GM19438 (cell line): ENCODE results near the gene PRKCA.
"Not testable (repeated sequence)": the region's sequence is repeated elsewhere in the genome, so short reads cannot be mapped to it uniquely, and the experiment has no call there.

Experiments used
- ATAC-seq: cut with Tn5 transposase; IDR thresholded peaks from one replicate; pipeline ENCODE4 v1.9.1; 2021; ENCODE audit warnings: low read depth; ENCODE audit not compliant: unreplicated experiment

Gene PRKCA

DNA sequence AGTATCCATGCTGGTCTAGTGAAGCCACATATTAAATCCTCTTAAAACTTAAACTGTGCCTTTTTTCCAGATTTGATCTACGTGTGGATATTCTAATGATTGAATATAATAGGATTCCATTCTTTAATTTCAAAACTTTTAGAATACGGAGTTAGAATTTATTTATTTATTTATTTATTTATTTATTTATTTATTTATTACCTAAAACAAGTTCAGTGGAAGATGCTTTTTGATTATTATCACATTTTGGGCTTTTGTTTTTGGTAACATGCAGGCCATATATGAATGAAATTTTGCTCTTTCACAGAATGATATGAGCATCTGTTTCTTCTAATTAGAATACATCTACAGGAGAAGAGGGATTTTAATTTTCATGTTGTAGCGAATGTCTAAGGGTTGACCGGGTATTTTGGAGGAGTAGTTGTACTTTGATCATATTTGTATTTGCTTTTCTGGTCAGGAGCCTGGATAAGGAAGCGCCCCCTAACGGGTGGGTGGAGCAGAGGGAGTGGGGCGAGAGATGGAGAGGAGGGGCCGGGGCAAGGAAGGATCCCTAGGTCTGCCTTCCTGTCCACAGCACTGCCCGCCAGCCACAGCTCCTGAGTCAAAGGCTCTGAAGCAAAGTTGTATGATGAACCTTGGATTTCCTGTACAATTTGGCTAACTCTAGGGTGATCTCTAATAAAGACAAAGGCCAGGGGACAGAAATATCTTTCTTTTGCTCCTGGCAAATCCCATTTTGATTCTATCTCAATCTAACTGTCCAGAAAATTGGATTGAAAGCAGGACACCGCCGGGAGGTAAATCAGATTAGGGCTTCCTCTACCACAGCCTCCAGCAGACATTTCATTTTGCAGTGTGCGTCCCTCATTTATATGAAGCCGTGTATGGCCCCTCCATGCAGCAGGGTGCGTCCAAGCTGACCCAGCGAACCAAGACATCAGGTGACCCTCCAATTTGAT, 149.1 kb downstream of the PRKCA start:
- ATAC-seq = no peak

DNA sequence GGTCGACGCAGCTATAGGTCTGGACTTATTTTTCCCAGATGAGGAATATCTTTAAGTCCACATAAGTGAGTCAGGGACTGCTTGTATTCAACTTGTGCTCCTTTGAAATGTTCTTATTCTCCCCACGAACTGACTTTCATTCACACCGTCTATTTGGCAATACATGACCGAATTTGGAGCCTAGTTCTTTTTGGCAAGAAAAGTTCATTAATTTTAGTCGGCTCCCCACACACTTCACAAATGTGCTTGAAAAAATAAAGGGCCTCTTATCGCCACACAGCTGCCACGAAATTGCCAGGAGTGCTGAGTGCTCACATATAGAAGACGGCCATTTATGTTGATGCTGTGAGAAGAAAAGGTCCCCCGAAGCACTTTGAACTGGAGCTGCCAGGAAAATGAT, 152.6 kb downstream of the PRKCA start:
- ATAC-seq = no peak

DNA sequence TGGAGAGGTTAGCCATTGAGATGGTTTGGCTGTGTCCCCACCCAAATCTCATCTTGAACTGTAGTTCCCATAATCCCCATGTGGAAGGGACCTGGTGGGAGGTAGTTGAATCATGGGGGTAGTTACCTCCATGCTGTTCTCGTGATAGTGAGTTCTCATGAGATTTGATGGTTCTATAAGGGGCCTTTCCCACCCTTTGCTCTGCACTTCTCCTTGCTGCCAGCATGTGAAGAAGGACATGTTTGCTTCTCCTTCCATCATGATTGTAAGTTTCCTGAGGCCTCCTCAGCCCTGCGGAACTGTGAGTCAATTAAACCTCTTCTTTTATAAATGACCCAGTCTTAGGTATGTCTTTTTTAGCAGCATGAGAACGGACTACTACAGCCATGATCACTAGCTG, 155.1 kb downstream of the PRKCA start:
- ATAC-seq = not testable (repeated sequence)

DNA sequence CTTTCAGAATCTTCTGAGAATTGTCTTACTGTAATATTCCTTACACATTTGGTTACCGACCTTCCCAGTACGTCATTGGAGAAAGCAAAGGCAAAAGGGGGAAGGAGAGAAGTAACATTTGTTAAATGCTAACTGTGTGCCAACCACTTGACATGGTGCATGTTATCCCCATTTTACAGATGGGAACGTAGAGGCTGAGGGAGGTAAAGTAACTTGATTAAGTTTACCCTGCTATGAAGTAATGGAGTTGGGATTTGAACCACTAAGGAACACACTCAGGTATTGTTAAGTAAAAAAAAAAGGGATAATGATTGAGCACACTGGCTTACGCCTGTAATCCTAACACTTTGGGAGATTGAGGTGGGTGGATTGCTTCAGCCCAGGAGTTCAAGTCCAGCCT, 156.4 kb downstream of the PRKCA start:
- no peak for ATAC-seq

DNA sequence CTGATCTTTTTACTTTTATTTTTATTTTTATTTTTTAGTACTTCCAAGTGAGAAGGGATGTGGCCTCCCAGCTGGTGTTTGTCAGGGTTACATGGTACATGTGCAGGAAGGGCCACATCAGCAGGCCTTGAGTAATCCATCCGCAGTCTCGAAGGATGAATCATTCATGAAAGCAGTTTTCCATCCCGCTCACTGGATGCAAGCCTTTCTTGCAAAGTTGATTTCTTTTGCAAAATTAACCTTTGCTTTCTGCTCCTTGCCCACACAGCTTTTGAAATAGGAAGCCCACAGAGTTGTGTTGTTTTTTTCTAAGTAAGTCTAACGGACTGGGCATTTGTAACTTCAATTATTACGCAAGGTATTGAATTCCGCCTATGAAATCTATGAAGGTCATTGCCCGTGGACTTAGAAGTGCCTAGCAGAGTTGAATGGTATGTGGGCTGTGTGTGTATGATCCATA, 157.4 kb downstream of the PRKCA start:
- no peak for ATAC-seq

DNA sequence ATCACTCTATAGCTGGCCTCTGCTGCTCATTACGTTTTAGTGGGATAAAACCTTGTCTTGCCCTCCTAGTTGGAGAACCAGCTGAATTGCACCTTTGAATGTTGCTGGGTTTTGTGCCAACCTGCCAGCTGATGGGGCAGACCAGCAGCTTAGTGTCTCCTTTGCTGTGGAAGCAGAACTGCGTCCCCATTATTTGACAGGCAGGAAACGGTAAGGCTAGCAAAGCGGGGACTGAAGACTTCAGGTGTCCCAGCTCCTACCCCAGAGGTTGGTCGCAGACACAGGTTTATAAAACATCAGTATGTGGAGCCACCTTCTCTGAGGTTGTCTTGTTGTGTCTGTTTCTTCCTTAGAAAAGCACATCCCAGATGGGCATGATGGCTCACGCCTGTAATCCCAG, 158.1 kb downstream of the PRKCA start:
- no peak for ATAC-seq

DNA sequence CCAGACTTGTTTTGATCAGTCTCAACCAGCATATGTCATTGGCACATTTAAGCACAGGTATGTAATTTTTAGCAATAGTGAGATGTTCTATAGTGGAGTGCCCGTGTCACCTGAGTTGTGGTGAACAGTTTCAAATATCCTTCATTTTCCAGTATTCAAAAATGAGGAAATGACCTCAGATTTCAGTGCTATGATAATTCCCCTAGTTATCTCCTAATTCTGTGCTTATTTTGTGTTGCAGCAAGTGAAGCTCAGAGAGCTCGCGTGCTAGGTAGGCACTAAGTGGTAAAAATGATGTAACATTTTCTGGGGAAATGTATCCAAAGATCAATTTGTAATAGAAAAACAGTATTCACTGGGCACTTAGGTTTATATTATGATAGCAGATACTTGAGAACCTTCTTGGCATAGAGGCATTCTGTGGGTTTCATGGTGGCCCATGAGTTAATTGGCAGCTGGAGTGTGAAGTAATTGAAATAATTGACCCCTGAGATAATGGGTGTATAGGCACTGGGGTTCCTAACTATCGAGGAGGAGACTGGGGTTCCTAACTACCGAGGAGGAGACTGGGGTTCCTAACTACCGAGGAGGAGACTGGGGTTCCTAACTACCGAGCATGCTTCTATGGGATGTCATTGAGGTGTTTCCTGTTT, 159.1 kb downstream of the PRKCA start:
- ATAC-seq = no peak

DNA sequence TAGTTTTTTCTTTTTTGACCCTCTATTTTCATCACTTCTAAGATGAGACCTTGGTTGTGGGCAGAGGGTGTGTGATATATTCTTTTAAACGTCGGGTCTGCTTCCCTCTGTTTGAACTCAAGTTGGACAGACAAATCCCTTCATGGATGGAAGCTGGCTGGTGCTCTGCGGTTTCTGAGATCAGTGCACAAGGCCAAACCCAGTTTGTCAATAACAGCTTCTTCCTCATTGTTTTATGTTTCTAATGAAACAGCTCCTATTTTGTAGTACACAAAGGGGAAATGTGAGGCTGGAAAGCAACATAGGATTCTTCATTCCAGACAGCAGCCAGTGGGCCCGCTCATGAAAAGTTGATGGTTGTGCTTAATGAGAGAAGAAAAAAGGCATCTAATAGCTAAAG, 159.6 kb downstream of the PRKCA start:
- no peak for ATAC-seq

DNA sequence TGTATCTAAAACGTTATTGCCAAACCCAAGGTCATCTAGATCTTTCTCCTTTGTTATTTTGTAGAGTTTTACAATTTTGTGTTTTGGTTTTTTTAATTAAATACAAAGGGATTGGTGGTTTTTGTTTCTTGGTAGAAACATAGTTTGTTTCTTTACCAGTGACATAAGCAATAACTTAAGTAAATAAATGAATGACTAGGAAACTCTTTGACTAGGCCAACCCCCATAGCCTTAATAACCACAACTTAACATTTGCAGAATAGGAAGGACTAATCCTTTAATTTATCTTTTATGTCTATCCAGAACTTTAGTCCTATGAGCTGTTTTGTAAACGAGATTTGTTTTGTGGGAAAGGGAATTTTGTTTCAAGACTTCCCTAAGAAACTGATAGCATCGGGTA, 162.5 kb downstream of the PRKCA start:
- no peak for ATAC-seq

DNA sequence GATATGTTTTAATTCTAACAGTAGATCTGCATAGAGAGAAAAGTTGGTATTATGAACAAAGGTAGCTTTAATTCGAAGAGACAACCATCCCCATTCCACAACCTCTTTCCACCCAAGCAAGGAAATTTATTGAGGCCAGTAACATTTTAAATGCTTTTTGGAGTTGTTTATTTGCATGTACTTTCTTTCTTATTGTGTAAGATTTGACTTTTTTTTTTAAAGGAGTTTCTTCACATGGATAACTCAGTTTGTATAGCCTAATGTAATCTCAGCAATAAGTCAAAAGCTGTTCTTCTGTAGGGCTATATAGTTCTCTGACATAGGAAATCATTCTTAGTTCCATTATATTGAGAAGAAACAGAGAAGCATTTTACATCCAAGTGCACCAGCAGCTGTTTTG, 163.3 kb downstream of the PRKCA start:
- no peak for ATAC-seq

DNA sequence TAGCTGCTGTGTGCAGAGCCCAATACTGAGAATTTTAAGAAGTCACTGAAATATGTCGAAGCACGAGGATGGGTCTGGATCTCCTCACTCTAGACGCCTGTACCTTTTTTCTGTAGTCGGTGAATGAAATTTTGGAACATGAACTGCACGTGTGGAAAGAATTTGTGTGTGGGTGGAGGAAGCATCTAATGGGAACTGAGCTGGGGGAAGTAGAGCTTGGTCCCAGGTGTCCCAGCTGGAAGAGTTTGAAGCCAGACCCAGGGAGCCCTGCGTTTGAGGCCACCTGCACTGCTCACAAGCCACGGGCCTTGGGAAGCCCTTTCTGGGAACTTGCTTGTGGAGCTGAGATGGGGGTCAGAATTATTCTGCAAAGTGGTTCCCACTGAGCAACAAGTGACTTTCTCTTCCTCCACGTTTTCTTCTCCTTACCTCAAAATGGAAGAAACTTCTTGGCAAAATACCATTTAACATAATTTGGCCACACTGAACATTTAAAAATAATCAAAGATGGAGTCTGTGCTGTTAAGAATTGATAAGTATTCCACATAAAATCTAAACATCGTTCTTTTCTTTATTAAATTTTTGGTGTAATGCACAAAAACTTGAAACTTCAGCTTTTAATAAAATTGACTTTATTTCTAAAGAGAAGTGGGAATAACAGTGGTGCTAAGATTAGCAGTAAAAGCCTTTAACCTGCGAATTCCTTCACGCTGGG, 163.8 kb downstream of the PRKCA start:
- ATAC-seq = no peak

DNA sequence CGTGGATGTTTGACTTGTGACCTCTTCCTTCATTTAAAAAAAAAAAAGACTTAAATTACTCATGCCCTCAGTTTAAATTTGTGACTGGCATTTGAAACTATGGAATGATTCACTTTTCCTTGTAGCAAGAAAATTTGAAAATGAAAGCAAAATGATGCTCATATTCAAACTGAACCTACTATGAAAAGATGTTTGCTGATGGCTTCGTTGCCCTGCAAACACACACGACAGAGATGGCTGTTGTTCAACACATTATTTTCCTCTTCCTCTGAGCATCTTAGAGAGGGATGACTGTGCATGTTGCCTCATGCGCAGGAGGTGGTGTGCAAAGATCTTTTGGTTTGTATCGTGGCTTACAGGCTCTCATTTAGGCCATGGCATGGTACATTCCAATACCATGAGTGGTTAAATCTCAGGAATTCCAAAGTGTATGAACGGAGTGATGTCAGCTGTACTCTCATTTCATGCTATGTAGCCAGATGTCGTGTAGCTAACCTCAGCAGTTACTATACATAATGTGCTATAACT, 164.5 kb downstream of the PRKCA start:
- ATAC-seq = no peak

DNA sequence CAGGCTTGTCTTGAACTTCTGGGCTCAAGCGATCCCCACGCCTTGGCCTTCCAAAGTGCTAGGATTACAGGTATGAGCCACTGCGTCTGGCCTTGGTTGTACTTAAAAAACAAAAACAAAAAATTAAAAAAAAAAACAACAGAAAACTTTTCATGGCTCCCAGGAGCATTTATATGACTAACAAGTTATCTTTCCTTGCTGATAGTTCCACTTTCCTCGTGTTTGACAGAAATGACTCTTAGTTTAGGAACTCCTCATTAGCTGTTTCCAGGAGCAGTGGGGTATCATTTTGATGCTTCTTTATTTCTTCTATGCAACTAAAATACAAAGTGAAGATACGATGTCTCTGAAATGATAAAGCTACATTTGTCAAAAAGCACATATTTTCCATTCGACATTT, 165.4 kb downstream of the PRKCA start:
- no peak for ATAC-seq

DNA sequence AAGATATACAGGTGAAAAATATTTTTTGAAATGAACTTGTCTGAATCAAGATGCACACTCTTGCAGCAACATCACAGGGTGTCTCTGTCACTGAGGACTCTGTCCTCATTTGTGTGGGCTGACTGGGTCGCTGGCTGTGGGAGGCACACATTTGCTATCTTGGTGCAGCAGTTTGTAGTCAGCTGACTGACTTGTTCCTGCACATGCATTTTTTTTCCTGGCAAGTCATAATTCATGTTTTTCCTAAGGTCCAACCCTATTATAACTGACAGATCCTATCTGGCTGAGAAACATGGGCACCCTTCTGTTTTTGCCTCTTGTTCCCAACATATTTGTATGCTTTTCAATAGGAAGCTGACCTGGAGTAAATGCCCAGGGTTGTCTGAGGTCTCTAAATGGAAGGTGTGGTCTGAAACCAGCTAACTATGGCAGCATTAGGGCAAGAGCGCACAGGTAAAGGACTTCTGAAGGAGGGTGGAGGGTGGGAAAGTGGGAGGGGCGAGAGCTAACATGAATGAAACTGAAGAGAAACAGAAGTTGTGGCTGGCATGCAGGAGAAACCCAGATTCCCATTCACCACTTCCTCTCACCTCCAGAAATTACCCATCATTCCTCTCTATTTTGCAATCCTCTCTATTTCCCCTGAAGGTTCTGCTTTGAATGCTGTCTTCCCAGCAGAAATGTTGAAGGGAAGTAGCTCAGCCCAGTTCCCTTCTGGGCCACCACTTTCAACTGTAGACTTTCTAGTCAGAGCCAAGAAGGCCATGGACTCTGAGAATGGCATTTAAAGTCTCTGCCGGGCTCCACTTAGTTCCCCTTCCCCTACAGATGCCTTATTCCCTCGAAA, 166.1 kb downstream of the PRKCA start:
- no peak for ATAC-seq

DNA sequence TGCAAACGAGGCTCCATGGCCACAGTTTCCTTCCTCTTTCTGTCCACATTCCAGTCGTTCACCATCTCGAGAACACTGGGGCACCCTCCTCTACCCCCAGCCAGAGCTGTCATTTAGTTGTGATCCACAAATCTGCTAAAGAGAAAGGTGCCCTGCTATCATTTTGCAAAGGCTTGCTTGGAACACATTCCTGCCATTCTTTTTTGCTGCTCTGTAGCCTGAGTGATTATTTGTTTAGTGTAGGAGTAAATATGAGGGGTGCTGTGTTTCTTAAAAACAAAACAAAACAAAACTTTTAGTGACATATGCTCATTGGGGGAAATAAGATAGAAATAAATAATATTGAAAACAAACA, 166.7 kb downstream of the PRKCA start:
- no peak for ATAC-seq

DNA sequence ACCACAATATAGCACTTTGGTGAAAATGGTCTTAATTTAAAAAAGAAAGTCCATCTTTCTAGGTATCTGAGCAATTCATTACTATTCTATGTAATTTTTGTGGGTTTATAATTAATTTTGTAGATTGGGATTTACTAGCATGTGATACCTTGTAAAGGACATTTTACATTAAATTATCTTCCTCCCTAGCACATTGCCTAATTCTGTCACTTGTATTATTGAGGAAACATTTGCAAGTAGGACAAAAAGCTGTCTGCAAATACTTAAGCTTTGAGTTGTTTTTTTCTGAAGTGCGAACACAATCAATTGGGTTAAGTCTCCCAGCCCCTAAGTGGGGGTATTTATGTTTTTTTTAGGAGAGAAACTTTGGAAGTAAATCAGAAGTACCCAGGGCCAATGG, 167.0 kb downstream of the PRKCA start:
- ATAC-seq = no peak

DNA sequence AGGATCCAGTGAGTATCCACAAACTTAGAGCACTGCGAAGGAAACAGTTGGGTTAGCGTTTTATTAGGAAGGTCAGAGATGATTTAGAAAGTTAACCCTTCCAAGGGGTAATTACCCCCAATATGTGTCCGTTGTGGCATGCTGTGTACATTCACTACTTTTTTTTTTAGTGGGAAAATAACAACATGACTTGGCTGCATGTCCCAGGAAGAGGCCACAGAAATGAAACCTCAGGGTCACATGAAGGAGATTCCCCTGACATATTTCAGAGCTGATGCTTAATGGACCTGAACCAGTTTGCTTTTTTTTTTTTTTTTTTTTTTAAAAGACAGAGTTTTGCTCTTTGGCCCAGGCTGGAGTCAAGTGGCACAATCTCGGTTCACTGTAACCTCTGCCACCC, 167.5 kb downstream of the PRKCA start:
- no peak for ATAC-seq

DNA sequence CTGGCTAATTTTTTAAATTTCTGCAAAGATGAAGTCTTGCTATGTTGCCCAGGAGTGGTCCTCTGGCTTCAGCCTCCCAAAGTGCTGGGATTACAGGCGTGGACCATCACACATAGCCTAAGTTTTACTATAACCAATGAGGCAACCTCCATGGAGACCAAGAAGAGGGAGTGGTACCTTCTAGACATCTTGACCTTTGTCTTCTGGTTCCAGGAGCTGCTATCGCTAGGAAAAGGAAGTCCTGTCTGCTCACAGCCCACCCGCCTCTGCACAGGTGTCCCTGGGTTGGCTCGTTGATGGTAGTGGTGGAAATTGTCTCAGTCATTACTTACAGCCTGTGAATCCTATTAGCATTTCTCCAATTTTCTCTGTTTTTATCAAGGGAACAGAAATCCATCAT, 169.7 kb downstream of the PRKCA start:
- ATAC-seq = no peak

DNA sequence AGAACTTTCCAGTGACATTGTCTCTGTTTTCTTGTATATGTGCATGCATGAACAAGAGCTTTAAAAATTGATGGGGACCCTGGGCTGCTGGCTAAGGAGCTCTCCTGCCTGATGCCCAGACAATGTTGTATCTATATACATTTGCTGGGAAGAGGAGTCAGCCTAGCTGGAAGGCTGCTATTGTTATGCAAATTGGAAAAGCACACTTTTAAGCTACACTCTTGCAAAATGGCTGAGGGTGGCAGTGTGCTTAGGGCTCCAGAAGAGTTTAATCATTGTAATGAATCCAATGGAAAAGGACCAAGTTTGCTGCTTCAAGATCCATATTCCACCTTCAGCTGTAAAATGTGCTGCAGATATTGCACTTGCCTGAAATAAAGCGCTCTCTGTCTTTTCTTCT, 171.8 kb downstream of the PRKCA start:
- no peak for ATAC-seq

DNA sequence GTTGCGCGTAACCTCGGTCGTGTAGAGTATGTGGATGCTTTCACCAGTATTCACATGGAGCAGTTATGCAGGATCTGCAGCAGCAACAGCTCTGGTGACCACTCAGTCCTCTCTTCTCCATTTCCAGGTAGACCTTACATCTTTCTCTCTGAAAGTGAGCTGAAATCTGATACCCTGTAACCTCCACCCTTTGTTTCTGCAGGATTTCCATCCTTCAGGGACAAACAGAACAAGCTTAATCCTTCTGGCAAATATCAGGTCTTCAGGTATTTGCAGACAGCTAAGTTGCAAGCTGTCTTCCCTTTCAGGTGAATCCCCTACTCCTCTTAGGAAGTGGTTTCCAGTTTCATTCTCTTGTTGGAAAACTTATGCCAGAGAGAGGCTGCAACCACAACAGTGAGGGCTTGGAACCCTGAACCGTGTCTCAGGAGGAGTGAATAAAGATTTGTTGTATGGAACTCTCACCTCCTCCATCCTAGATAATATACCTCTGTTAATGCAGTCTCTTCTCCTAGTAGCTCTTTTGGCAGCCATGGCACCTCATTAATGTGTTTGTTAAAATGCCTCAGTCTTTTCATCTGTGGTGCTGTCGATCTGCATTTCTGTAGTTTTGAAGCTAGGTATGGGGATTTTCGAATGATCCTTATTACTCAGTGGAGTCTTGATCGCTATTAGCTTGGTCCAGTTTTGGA, 172.5 kb downstream of the PRKCA start:
- no peak for ATAC-seq
